HL-60 (cell line): ENCODE measurements around the gene ZMYND8.

Source experiments
- DNase-seq, 2 experiments: peaks; one replicate each; pipeline ENCODE4 v3.0.0-alpha.2; 2010 to 2020; ENCODE audit warnings: low read depth in 1 of 2, low spot score in 1 of 2
- H3K27ac ChIP-seq: fragments of 250-450 bp; sonication (Bioruptor Pico); replicated peaks from 2 replicates; pipeline ENCODE4 v1.5.1; 2020; ENCODE audit warnings: mild to moderate bottlenecking, moderate library complexity
- H3K27me3 ChIP-seq: fragments of 250-450 bp; sonication (Bioruptor Pico); 2 replicates; pipeline ENCODE4 v1.5.1; 2021; ENCODE audit warnings: mild to moderate bottlenecking, moderate library complexity; ENCODE audit not compliant: insufficient read depth, poor library complexity, severe bottlenecking
- H3K4me3 ChIP-seq: replicated peaks from 2 replicates; pipeline ENCODE4 v1.5.1; 2011; ENCODE audit warnings: mild to moderate bottlenecking, control low read depth, low read length; ENCODE audit not compliant: insufficient read depth
- CTCF ChIP-seq: IDR thresholded peaks from one replicate; pipeline ENCODE4 v1.5.1; 2011; ENCODE audit warnings: low read length, control low read depth, inconsistent platforms; ENCODE audit not compliant: insufficient read depth
- GABPA ChIP-seq: IDR thresholded peaks from 2 replicates; pipeline ENCODE4 v1.6.1; 2012; ENCODE audit warnings: low read depth
- POLR2AphosphoS5 ChIP-seq: IDR thresholded peaks from 2 replicates; pipeline ENCODE4 v1.6.1; 2012; ENCODE audit warnings: low read depth
- REST ChIP-seq: IDR thresholded peaks from 2 replicates; pipeline ENCODE4 v1.6.1; 2012; ENCODE audit warnings: low read depth; ENCODE audit not compliant: insufficient replicate concordance
- SPI1 ChIP-seq: IDR thresholded peaks from 2 replicates; pipeline ENCODE4 v1.6.1; 2012; ENCODE audit warnings: low read depth, mild to moderate bottlenecking, borderline replicate concordance

ZMYND8 gene

GRCh38 chr20:47173596-47174216, 182.8 kb downstream of the ZMYND8 start:
- no peak overlapping the region for H3K27ac ChIP-seq
- H3K4me3 ChIP-seq = no peak overlapping the region
- TF ChIP-seq CTCF (no peak), REST (no peak), GABPA (no peak), SPI1 (no peak), POLR2AphosphoS5 (no peak)
- DNase-seq = no peak
- no peaks in the 10 kb centered on the region for H3K27me3 ChIP-seq

GRCh38 chr20:47172579-47172978, 183.9 kb downstream of the ZMYND8 start:
- Histone ChIP-seq H3K4me3 (no peak overlapping the region), H3K27ac (no peak overlapping the region), H3K27me3 (no peaks in the 10 kb centered on the region)
- TF ChIP-seq SPI1 (no peak), REST (no peak), CTCF (no peak), GABPA (no peak), POLR2AphosphoS5 (no peak)
- DNase-seq = no peak

- no peak overlapping the region for H3K4me3 ChIP-seq
- no peak for DNase-seq
- no peak for TF ChIP-seq REST
- no peak for TF ChIP-seq CTCF
- TF ChIP-seq GABPA = no peak
- no peak for TF ChIP-seq SPI1
- no peak for TF ChIP-seq POLR2AphosphoS5
- no peak overlapping the region for H3K27ac ChIP-seq
- no peaks in the 10 kb centered on the region for H3K27me3 ChIP-seq
Observed at GRCh38 chr20:47167846-47168245, 188.7 kb downstream of the ZMYND8 start.
